ENCODE measurements around the gene FNDC8.
"Not testable (repeated sequence)": the region's sequence is repeated elsewhere in the genome, so short reads cannot be mapped to it uniquely, and the experiment has no call there.

The FNDC8 gene

GRCh38 chr17:35146214-35146833, 24.9 kb downstream of the FNDC8 start:
- H3K4me3 ChIP-seq (ENCODE audit: low read depth, low read length), result no peak overlapping the region
- TF ChIP-seq CTCF (IDR thresholded peaks at IDR 0.05), result no peak
- no peaks in the 10 kb centered on the region for H3K4me1 ChIP-seq
- H3K9ac ChIP-seq, result no peak overlapping the region
- no peak overlapping the region for H3K4me2 ChIP-seq (ENCODE audit: low read length)
- no peaks in the 10 kb centered on the region for H3K9me3 ChIP-seq (ENCODE audit: control insufficient read depth, low read length)
- no peak overlapping the region for H2AFZ ChIP-seq
- no peaks in the 10 kb centered on the region for H3K36me3 ChIP-seq (ENCODE audit: control insufficient read depth, insufficient read depth, low read length)
- no peaks in the 10 kb centered on the region for H3K79me2 ChIP-seq
- no peaks in the 10 kb centered on the region for H3K27me3 ChIP-seq (ENCODE audit: control insufficient read depth, insufficient read depth, low read length)
- H3K27ac ChIP-seq, result no peak overlapping the region

- H3K4me2 ChIP-seq (ENCODE audit: low read length), result no peak within 1 kb of the TSS
- no peak for TF ChIP-seq CTCF (IDR thresholded peaks at IDR 0.05)
Measured at GRCh38 chr17:35147375-35147905, 26.0 kb downstream of the FNDC8 start, which contains the start of gene UNC45B. UNC45B (plus strand) TSS chr17:35147817; CDS start chr17:35148264, 447 bp downstream.

GRCh38 chr17:35148144-35148543, 26.7 kb downstream of the FNDC8 start:
- Histone ChIP-seq H3K4me2 (ENCODE audit: low read length) (no peak overlapping the region), H3K27ac (no peak overlapping the region)

More at GRCh38 chr17:35147375-35147905, 26.0 kb downstream of the FNDC8 start, which contains the start of gene UNC45B:
- H3K27ac ChIP-seq, result no peak within 1 kb of the TSS
- no peaks in the 10 kb centered on the region for H3K4me1 ChIP-seq
- H3K9me3 ChIP-seq (ENCODE audit: control insufficient read depth, low read length), result no peaks in the 10 kb centered on the region
- H3K9ac ChIP-seq, result no peak within 1 kb of the TSS
- no peaks in the 10 kb centered on the region for H3K27me3 ChIP-seq (ENCODE audit: control insufficient read depth, insufficient read depth, low read length)
- no peaks in the 10 kb centered on the region for H3K36me3 ChIP-seq (ENCODE audit: control insufficient read depth, insufficient read depth, low read length)
- no peak within 1 kb of the TSS for H3K4me3 ChIP-seq (ENCODE audit: low read depth, low read length)
- H3K79me2 ChIP-seq, result no peaks in the 10 kb centered on the region
- H2AFZ ChIP-seq, result no peak within 1 kb of the TSS

GRCh38 chr17:35149941-35150340, 28.5 kb downstream of the FNDC8 start:
- H3K9ac ChIP-seq, result no peak overlapping the region

More at GRCh38 chr17:35148144-35148543, 26.7 kb downstream of the FNDC8 start:
- H3K9me3 ChIP-seq (ENCODE audit: control insufficient read depth, low read length), result no peaks in the 10 kb centered on the region
- no peaks in the 10 kb centered on the region for H3K27me3 ChIP-seq (ENCODE audit: control insufficient read depth, insufficient read depth, low read length)
- H3K4me3 ChIP-seq (ENCODE audit: low read depth, low read length), result no peak overlapping the region
- no peak overlapping the region for H2AFZ ChIP-seq
- TF ChIP-seq CTCF (IDR thresholded peaks at IDR 0.05), result no peak
- no peaks in the 10 kb centered on the region for H3K4me1 ChIP-seq
- H3K9ac ChIP-seq, result no peak overlapping the region
- H3K79me2 ChIP-seq, result no peaks in the 10 kb centered on the region
- H3K36me3 ChIP-seq (ENCODE audit: control insufficient read depth, insufficient read depth, low read length), result no peaks in the 10 kb centered on the region

GRCh38 chr17:35151080-35151479, 29.7 kb downstream of the FNDC8 start:
- H2AFZ ChIP-seq; H3K9ac ChIP-seq; H3K4me3 ChIP-seq (ENCODE audit: low read depth, low read length); H3K4me2 ChIP-seq (ENCODE audit: low read length); H3K27ac ChIP-seq; H3K4me1 ChIP-seq; H3K36me3 ChIP-seq (ENCODE audit: control insufficient read depth, insufficient read depth, low read length); H3K27me3 ChIP-seq (ENCODE audit: control insufficient read depth, insufficient read depth, low read length); H3K79me2 ChIP-seq; H3K9me3 ChIP-seq (ENCODE audit: control insufficient read depth, low read length): not testable (repeated sequence)

More at GRCh38 chr17:35149941-35150340, 28.5 kb downstream of the FNDC8 start:
- no peaks in the 10 kb centered on the region for H3K9me3 ChIP-seq (ENCODE audit: control insufficient read depth, low read length)
- no peaks in the 10 kb centered on the region for H3K36me3 ChIP-seq (ENCODE audit: control insufficient read depth, insufficient read depth, low read length)
- H3K27ac ChIP-seq, result no peak overlapping the region
- no peak overlapping the region for H2AFZ ChIP-seq
- H3K4me2 ChIP-seq (ENCODE audit: low read length), result no peak overlapping the region
- no peaks in the 10 kb centered on the region for H3K27me3 ChIP-seq (ENCODE audit: control insufficient read depth, insufficient read depth, low read length)
- no peak for TF ChIP-seq CTCF (IDR thresholded peaks at IDR 0.05)
- no peaks in the 10 kb centered on the region for H3K79me2 ChIP-seq
- no peaks in the 10 kb centered on the region for H3K4me1 ChIP-seq
- no peak overlapping the region for H3K4me3 ChIP-seq (ENCODE audit: low read depth, low read length)

Measured in parathyroid adenoma (tissue), 2 donors.